Vagina (tissue), 2 donors: ENCODE data around the gene DICER1. TPM values are rescaled to one million over a fixed set of nuclear protein-coding genes. Genes with fewer than 3 reads are reported as not detected.

ENCODE experiments used
- DNase-seq, 2 donors: peaks; one replicate each; pipeline ENCODE4 v3.0.0-alpha.2; 2017; ENCODE audit errors: extremely low spot score in 2 of 2
- H3K27ac ChIP-seq: fragments of 200-600 bp; sonication (generic); one replicate; pipeline ENCODE4 v1.5.1; 2019
- H3K27me3 ChIP-seq: fragments of 200-600 bp; sonication (generic); one replicate; pipeline ENCODE4 v1.5.1; 2019
- H3K36me3 ChIP-seq, 2 donors: fragments of 200-600 bp; sonication (generic); one replicate each; pipeline ENCODE4 v1.5.1; 2017 to 2019
- H3K4me1 ChIP-seq: fragments of 200-600 bp; sonication (generic); one replicate; pipeline ENCODE4 v1.5.1; 2019
- H3K4me3 ChIP-seq, 2 donors: fragments of 200-600 bp; sonication (generic); 1 replicate in 1 of 2; 2 replicates in 1 of 2; pipeline ENCODE4 v1.5.1; 2016 to 2019
- H3K9me3 ChIP-seq: fragments of 200-600 bp; sonication (generic); one replicate; pipeline ENCODE4 v1.5.1; 2019
- CTCF ChIP-seq, 3 experiments: fragments of 450-650 bp in 2 of 3; fragments of 200-600 bp in 1 of 3; sonication (generic) in 1 of 3; IDR thresholded peaks; one replicate each; pipeline ENCODE4 v1.5.1; 2017 to 2019; ENCODE audit warnings: antibody characterized with exemption in 3 of 3, mild to moderate bottlenecking in 2 of 3, moderate library complexity in 2 of 3
- POLR2A ChIP-seq, 2 donors: fragments of 450-650 bp; IDR thresholded peaks; one replicate each; pipeline ENCODE4 v1.6.1; 2017; ENCODE audit warnings: antibody characterized with exemption in 2 of 2, mild to moderate bottlenecking in 2 of 2, moderate library complexity in 2 of 2
- POLR2AphosphoS5 ChIP-seq, 2 donors: sonication (generic); formaldehyde crosslinking; IDR thresholded peaks; one replicate each; pipeline ENCODE4 v1.9.0; 2017; ENCODE audit warnings: antibody characterized with exemption in 2 of 2, mild to moderate bottlenecking in 2 of 2, low read depth in 1 of 2; ENCODE audit not compliant: insufficient read depth in 1 of 2
- intact Hi-C: fragments of 100-400 bp; cut with DNase I; formaldehyde crosslinking; loops from one replicate; pipeline ENCODE4 v1.15.1; 2023
- total RNA-seq: library from RNA; depleted of rRNA; stranded (reverse); fragments of >200 nt; gene quantifications from one replicate; pipeline ENCODE4 v1.2.3, GENCODE V29; 2016

Gene DICER1
- total RNA-seq, 1 donor from 2014 or later: 68.3 TPM

- no peak for DNase-seq
- TF ChIP-seq POLR2A (IDR thresholded peaks at IDR 0.05) (no peak), POLR2AphosphoS5 (IDR thresholded peaks at IDR 0.05; ENCODE audit: insufficient read depth in 1 of 2, low read depth in 1 of 2) (no peak), CTCF (IDR thresholded peaks at IDR 0.05) (no peak)
These were observed 29.2 kb downstream of the DICER1 start for GRCh38 chr14:95128140-95128539.

GRCh38 chr14:95127531-95127911, 29.8 kb downstream of the DICER1 start:
- H3K9me3 ChIP-seq: no peaks in the 10 kb centered on the region
- no peak overlapping the region for H3K4me3 ChIP-seq
- no peaks in the 10 kb centered on the region for H3K27me3 ChIP-seq
- no peaks in the 10 kb centered on the region for H3K4me1 ChIP-seq
- no peak for DNase-seq
- no peak overlapping the region for H3K27ac ChIP-seq
- TF ChIP-seq CTCF (IDR thresholded peaks at IDR 0.05): no peak
- intact Hi-C loops: no loop called here
- peaks cover 0 to 43% of the 10 kb centered on the region in 2 donors for H3K36me3 ChIP-seq

More at GRCh38 chr14:95128140-95128539, 29.2 kb downstream of the DICER1 start:
- H3K27me3 ChIP-seq: no peaks in the 10 kb centered on the region
- H3K4me3 ChIP-seq: no peak overlapping the region
- H3K4me1 ChIP-seq: no peaks in the 10 kb centered on the region
- intact Hi-C loops: no loop called here
- H3K36me3 ChIP-seq: peaks cover 0 to 38% of the 10 kb centered on the region in 2 donors
- no peaks in the 10 kb centered on the region for H3K9me3 ChIP-seq
- no peak overlapping the region for H3K27ac ChIP-seq

- Histone ChIP-seq H3K36me3 (peaks cover 0 to 45% of the 10 kb centered on the region in 2 donors), H3K4me1 (no peaks in the 10 kb centered on the region), H3K27me3 (no peaks in the 10 kb centered on the region), H3K4me3 (no peak overlapping the region), H3K27ac (no peak overlapping the region), H3K9me3 (no peaks in the 10 kb centered on the region)
- TF ChIP-seq POLR2AphosphoS5 (IDR thresholded peaks at IDR 0.05; ENCODE audit: insufficient read depth in 1 of 2, low read depth in 1 of 2): no peak
- no peak for TF ChIP-seq POLR2A (IDR thresholded peaks at IDR 0.05)
- TF ChIP-seq CTCF (IDR thresholded peaks at IDR 0.05): no peak
- DNase-seq: no peak
- intact Hi-C loops: no loop called here
These were observed 30.3 kb downstream of the DICER1 start for GRCh38 chr14:95126906-95127530.

- Histone ChIP-seq H3K27ac (no peak overlapping the region), H3K27me3 (no peaks in the 10 kb centered on the region), H3K36me3 (peaks cover 0 to 45% of the 10 kb centered on the region in 2 donors), H3K4me1 (peaks cover under 1% of the 10 kb centered on the region), H3K9me3 (no peaks in the 10 kb centered on the region), H3K4me3 (no peak overlapping the region)
- TF ChIP-seq CTCF (IDR thresholded peaks at IDR 0.05) (no peak), POLR2A (IDR thresholded peaks at IDR 0.05) (no peak)
- intact Hi-C loops: no loop called here
- no peak for DNase-seq
These were observed 31.4 kb downstream of the DICER1 start for GRCh38 chr14:95125915-95126314.

GRCh38 chr14:95125221-95125620, 32.1 kb downstream of the DICER1 start:
- Histone ChIP-seq H3K36me3 (peaks cover 0 to 42% of the 10 kb centered on the region in 2 donors), H3K4me1 (peaks cover 8% of the 10 kb centered on the region), H3K27ac (no peak overlapping the region), H3K27me3 (no peaks in the 10 kb centered on the region), H3K9me3 (no peaks in the 10 kb centered on the region), H3K4me3 (no peak overlapping the region)
- no peak for DNase-seq
- intact Hi-C loops: no loop called here
- TF ChIP-seq POLR2A (IDR thresholded peaks at IDR 0.05) (no peak), POLR2AphosphoS5 (IDR thresholded peaks at IDR 0.05; ENCODE audit: insufficient read depth in 1 of 2, low read depth in 1 of 2) (no peak), CTCF (IDR thresholded peaks at IDR 0.05) (no peak)
